Right lobe of liver (tissue), 4 donors: ENCODE measurements around the gene RDH13.

Experiments used
- POLR2A ChIP-seq: fragments of 450-650 bp; IDR thresholded peaks from one replicate; pipeline ENCODE4 v1.6.1; 2017; ENCODE audit warnings: antibody characterized with exemption, mild to moderate bottlenecking
- TF ChIP-seq, protein P1 (sequence below), 4 donors: fragments of 200-600 bp in 3 of 4; fragments of 450-650 bp in 1 of 4; IDR thresholded peaks; one replicate each; pipeline versions ENCODE4 v1.5.1 to v1.8.0; 2016 to 2022; ENCODE audit warnings: antibody characterized with exemption in 4 of 4, mild to moderate bottlenecking in 2 of 4
- donor health status: DM: no; HTN: no; CAD: no.
- donor health status: DM: no; HTN: no; CAD: no.
- donor health status: DM: no; HTN: yes; CAD: no.

DNA sequence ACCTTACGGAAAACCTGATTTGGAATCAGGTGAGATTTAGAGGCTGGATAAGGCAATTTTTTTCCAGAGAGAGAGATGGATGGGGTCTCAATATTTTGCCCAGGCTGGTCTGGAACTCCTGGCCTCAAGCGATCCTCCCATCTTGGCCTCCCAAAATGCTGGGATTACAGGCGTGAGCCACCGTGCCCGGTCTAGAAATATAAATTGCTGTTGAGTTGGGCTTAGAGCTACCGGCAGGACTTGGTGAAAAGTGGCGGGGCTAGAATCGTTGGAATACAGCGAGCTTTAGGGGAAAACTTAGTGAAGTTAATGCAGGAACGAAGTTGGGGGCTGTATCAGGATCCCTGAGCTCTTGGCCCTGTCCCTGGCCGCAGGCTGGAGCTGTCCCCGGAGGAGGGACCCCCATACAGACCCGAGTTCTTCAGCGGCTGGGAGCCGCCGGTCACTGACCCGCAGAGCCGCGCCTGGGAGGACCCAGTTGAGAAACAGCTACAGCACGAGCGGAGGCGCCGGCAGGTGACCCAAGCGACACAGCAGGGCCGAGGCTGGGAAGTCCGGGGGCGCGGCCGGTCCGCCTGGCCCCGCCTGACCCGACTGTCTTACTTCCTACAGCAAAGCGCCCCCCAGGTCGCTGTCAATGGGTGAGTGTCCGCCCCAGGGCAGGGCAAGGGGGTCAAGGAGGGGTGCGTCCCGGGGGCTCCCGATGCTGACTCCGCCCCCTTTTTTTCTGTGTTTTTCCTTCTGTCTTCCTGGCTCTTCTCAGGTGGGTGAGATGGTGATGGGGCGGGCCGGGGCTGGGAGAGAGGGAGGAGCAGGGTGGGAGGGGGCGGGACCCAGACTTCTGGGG, 20.3 kb upstream of the RDH13 start:
- TF ChIP-seq, protein P1, sequence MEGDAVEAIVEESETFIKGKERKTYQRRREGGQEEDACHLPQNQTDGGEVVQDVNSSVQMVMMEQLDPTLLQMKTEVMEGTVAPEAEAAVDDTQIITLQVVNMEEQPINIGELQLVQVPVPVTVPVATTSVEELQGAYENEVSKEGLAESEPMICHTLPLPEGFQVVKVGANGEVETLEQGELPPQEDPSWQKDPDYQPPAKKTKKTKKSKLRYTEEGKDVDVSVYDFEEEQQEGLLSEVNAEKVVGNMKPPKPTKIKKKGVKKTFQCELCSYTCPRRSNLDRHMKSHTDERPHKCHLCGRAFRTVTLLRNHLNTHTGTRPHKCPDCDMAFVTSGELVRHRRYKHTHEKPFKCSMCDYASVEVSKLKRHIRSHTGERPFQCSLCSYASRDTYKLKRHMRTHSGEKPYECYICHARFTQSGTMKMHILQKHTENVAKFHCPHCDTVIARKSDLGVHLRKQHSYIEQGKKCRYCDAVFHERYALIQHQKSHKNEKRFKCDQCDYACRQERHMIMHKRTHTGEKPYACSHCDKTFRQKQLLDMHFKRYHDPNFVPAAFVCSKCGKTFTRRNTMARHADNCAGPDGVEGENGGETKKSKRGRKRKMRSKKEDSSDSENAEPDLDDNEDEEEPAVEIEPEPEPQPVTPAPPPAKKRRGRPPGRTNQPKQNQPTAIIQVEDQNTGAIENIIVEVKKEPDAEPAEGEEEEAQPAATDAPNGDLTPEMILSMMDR (IDR thresholded peaks at IDR 0.05): no peak
- no peak for TF ChIP-seq POLR2A
